Suprapubic skin (tissue), 3 donors: ENCODE measurements around the gene KDSR.

Source experiments
- CTCF ChIP-seq, 2 donors: fragments of 200-600 bp in 1 of 2; fragments of 450-650 bp in 1 of 2; sonication (generic) in 1 of 2; IDR thresholded peaks; one replicate each; pipeline ENCODE4 v1.5.1; 2016 to 2019; ENCODE audit warnings: antibody characterized with exemption in 2 of 2, mild to moderate bottlenecking in 1 of 2, moderate library complexity in 1 of 2
- EP300 ChIP-seq: sonication (generic); formaldehyde crosslinking; IDR thresholded peaks from one replicate; pipeline ENCODE4 v1.6.1; 2017; ENCODE audit warnings: antibody characterized with exemption
- POLR2A ChIP-seq, 2 donors: fragments of 450-650 bp; IDR thresholded peaks; one replicate each; pipeline ENCODE4 v1.6.1; 2017; ENCODE audit warnings: antibody characterized with exemption in 2 of 2, mild to moderate bottlenecking in 2 of 2, moderate library complexity in 2 of 2

GRCh38 chr18:63284173-63284799 is 82.7 kb downstream of the KDSR start:
- TF ChIP-seq POLR2A (IDR thresholded peaks at IDR 0.05) (no peak), EP300 (no peak), CTCF (IDR thresholded peaks at IDR 0.05) (no peak)
